GM21529 (cell line): ENCODE measurements around the gene AK8.

Source experiments
- ATAC-seq: cut with Tn5 transposase; IDR thresholded peaks from one replicate; pipeline ENCODE4 v1.9.1; 2021; ENCODE audit not compliant: unreplicated experiment

AK8 gene

GRCh38 chr9:132745756-132746709 is 132.1 kb downstream of the AK8 start:
- no peak for ATAC-seq

GRCh38 chr9:132744881-132745755 is 133.0 kb downstream of the AK8 start:
- no peak for ATAC-seq

GRCh38 chr9:132743931-132744479 is 134.1 kb downstream of the AK8 start:
- ATAC-seq: no peak

GRCh38 chr9:132742821-132743311 is 135.2 kb downstream of the AK8 start:
- no peak for ATAC-seq

GRCh38 chr9:132740526-132741309 is 137.4 kb downstream of the AK8 start:
- no peak for ATAC-seq

GRCh38 chr9:132739710-132740310 is 138.3 kb downstream of the AK8 start:
- no peak for ATAC-seq

- ATAC-seq: no peak
Measured at GRCh38 chr9:132733260-132733815, 144.7 kb downstream of the AK8 start.

- no peak for ATAC-seq
Measured at GRCh38 chr9:132732326-132733259, 145.5 kb downstream of the AK8 start.

- no peak for ATAC-seq
Measured at GRCh38 chr9:132731230-132731629, 146.9 kb downstream of the AK8 start.

GRCh38 chr9:132730054-132731033 is 147.7 kb downstream of the AK8 start:
- ATAC-seq: no peak

GRCh38 chr9:132729235-132729890 is 148.7 kb downstream of the AK8 start:
- ATAC-seq: no peak

GRCh38 chr9:132728497-132728896 is 149.6 kb downstream of the AK8 start:
- no peak for ATAC-seq

GRCh38 chr9:132728071-132728470 is 150.0 kb downstream of the AK8 start:
- ATAC-seq: no peak

GRCh38 chr9:132726576-132727130 is 151.4 kb downstream of the AK8 start:
- ATAC-seq: no peak

GRCh38 chr9:132725306-132725705 is 152.8 kb downstream of the AK8 start:
- ATAC-seq: no peak

GRCh38 chr9:132723809-132724208 is 154.3 kb downstream of the AK8 start:
- ATAC-seq: no peak
